ENCODE results near the gene C1orf226. TPM values are rescaled to one million over a fixed set of nuclear protein-coding genes. Genes with fewer than 3 reads are reported as not detected.

The C1orf226 gene
- total RNA-seq, 1 donor from 2014 or later: 12.6 TPM

GRCh38 chr1:162385280-162385623 is 3.7 kb downstream of the C1orf226 start:
- H3K4me1 Mint-ChIP-seq (ENCODE audit: unreplicated experiment): peaks cover 35% of the 10 kb centered on the region
- H3K9me3 Mint-ChIP-seq: peaks cover 5% of the 10 kb centered on the region
- peaks cover under 1% of the 10 kb centered on the region for H3K27me3 Mint-ChIP-seq
- H3K27ac Mint-ChIP-seq: peak overlapping the region; percentile 83
- no peak overlapping the region for H3K4me3 Mint-ChIP-seq
- H3K36me3 Mint-ChIP-seq: peaks cover 15% of the 10 kb centered on the region
- TF ChIP-seq CTCF (conservative IDR thresholded peaks at IDR 0.05): no peak
- peak; percentile 49 for DNase-seq (ENCODE audit: extremely low spot score, unreplicated experiment)

GRCh38 chr1:162385702-162386101 is 4.2 kb downstream of the C1orf226 start:
- Mint-ChIP-seq H3K27ac (peak overlapping the region; percentile 83), H3K27me3 (peaks cover 3% of the 10 kb centered on the region), H3K4me1 (ENCODE audit: unreplicated experiment) (peaks cover 35% of the 10 kb centered on the region), H3K36me3 (peaks cover 15% of the 10 kb centered on the region), H3K4me3 (no peak overlapping the region), H3K9me3 (peaks cover 5% of the 10 kb centered on the region)
- DNase-seq (ENCODE audit: extremely low spot score, unreplicated experiment): peak; percentile 39
- no peak for TF ChIP-seq CTCF (conservative IDR thresholded peaks at IDR 0.05)

GRCh38 chr1:162386292-162387225 is 5.0 kb downstream of the C1orf226 start:
- H3K4me1 Mint-ChIP-seq (ENCODE audit: unreplicated experiment): peaks cover 39% of the 10 kb centered on the region
- H3K36me3 Mint-ChIP-seq: peaks cover 11% of the 10 kb centered on the region
- H3K4me3 Mint-ChIP-seq: no peak overlapping the region
- peaks cover under 1% of the 10 kb centered on the region for H3K9me3 Mint-ChIP-seq
- DNase-seq (ENCODE audit: extremely low spot score, unreplicated experiment): peak; percentile 50
- H3K27ac Mint-ChIP-seq: no peak overlapping the region
- H3K27me3 Mint-ChIP-seq: peaks cover 3% of the 10 kb centered on the region
- TF ChIP-seq CTCF (conservative IDR thresholded peaks at IDR 0.05): no peak

GRCh38 chr1:162387226-162388082 is 5.9 kb downstream of the C1orf226 start:
- Mint-ChIP-seq H3K36me3 (peaks cover 11% of the 10 kb centered on the region), H3K4me1 (ENCODE audit: unreplicated experiment) (peaks cover 47% of the 10 kb centered on the region)
- DNase-seq (ENCODE audit: extremely low spot score, unreplicated experiment): peak; percentile 48

More at GRCh38 chr1:162387226-162388082, 5.9 kb downstream of the C1orf226 start:
- no peak for TF ChIP-seq CTCF (conservative IDR thresholded peaks at IDR 0.05)
- Mint-ChIP-seq H3K27ac (no peak overlapping the region), H3K4me3 (no peak overlapping the region), H3K27me3 (peaks cover 3% of the 10 kb centered on the region), H3K9me3 (no peaks in the 10 kb centered on the region)

Data from type B pancreatic cell (in vitro differentiated cells).